ENCODE measurements around the gene YPEL2.

- TF ChIP-seq POLR2A (IDR thresholded peaks at IDR 0.05; ENCODE audit: low read depth, low read length) (no peak), CTCF (IDR thresholded peaks at IDR 0.05; ENCODE audit: extremely low read depth in 1 of 2, insufficient read depth in 1 of 2, low read depth in 1 of 2, low read length in 2 of 2) (peak; percentile 80), EZH2 (IDR thresholded peaks at IDR 0.05; ENCODE audit: borderline replicate concordance, low read depth, low read length, severe bottlenecking) (no peak), POLR2AphosphoS5 (IDR thresholded peaks at IDR 0.05; ENCODE audit: insufficient read depth, low read depth, low read length) (peak; percentile 49)
- TF ChIP-seq, protein P1, sequence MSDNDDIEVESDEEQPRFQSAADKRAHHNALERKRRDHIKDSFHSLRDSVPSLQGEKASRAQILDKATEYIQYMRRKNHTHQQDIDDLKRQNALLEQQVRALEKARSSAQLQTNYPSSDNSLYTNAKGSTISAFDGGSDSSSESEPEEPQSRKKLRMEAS (IDR thresholded peaks at IDR 0.05; ENCODE audit: insufficient read depth, insufficient read length): no peak
These were observed 2.0 kb upstream of the YPEL2 start for GRCh38 chr17:59329176-59330052.
